Measurements from ENCODE around the gene DAD1.
"Not testable (repeated sequence)": the region's sequence is repeated elsewhere in the genome, so short reads cannot be mapped to it uniquely, and the experiment has no call there.

Gene DAD1

GRCh38 chr14:22589096-22589839 is at the start of gene DAD1:
DAD1 (minus strand) TSS chr14:22589224; CDS start chr14:22589157, 67 bp downstream.
- FAIRE-seq, result peak; percentile 76
- peak; percentile 97 for DNase-seq (ENCODE audit: low spot score)

GRCh38 chr14:22635980-22636379 is 47.0 kb upstream of the DAD1 start:
- not testable (repeated sequence) for DNase-seq (ENCODE audit: low spot score); FAIRE-seq

GRCh38 chr14:22634233-22634900 is 45.3 kb upstream of the DAD1 start:
- FAIRE-seq, result no peak
- no peak for DNase-seq (ENCODE audit: low spot score)

GRCh38 chr14:22630486-22630885 is 41.5 kb upstream of the DAD1 start:
- FAIRE-seq (no peak), DNase-seq (ENCODE audit: low spot score) (no peak)

- DNase-seq (ENCODE audit: low spot score), result no peak
- no peak for FAIRE-seq
These were observed 41.0 kb upstream of the DAD1 start for GRCh38 chr14:22630066-22630465.

GRCh38 chr14:22629361-22629760 is 40.3 kb upstream of the DAD1 start:
- FAIRE-seq (no peak), DNase-seq (ENCODE audit: low spot score) (no peak)

- FAIRE-seq (no peak), DNase-seq (ENCODE audit: low spot score) (no peak)
These were observed 38.7 kb upstream of the DAD1 start for GRCh38 chr14:22627506-22628263.

- no peak for FAIRE-seq
- no peak for DNase-seq (ENCODE audit: low spot score)
These were observed 37.6 kb upstream of the DAD1 start for GRCh38 chr14:22626590-22626989.

GRCh38 chr14:22623047-22623446 is 34.0 kb upstream of the DAD1 start:
- DNase-seq (ENCODE audit: low spot score) (no peak), FAIRE-seq (no peak)

- DNase-seq (ENCODE audit: low spot score) (no peak), FAIRE-seq (no peak)
These were observed 33.2 kb upstream of the DAD1 start for GRCh38 chr14:22622255-22622654.

GRCh38 chr14:22615765-22616164 is 26.7 kb upstream of the DAD1 start:
- FAIRE-seq; DNase-seq (ENCODE audit: low spot score): not testable (repeated sequence)

- peak; percentile 96 for DNase-seq (ENCODE audit: low spot score)
- peak; percentile 89 for FAIRE-seq
These were observed 25.3 kb upstream of the DAD1 start for GRCh38 chr14:22614240-22614799.

GRCh38 chr14:22613736-22614239 is 24.8 kb upstream of the DAD1 start:
- no peak for DNase-seq (ENCODE audit: low spot score)
- no peak for FAIRE-seq

GRCh38 chr14:22613106-22613695 is 24.2 kb upstream of the DAD1 start:
- DNase-seq (ENCODE audit: low spot score) (no peak), FAIRE-seq (no peak)

- DNase-seq (ENCODE audit: low spot score) (no peak), FAIRE-seq (no peak)
These were observed 21.9 kb upstream of the DAD1 start for GRCh38 chr14:22610931-22611330.

- DNase-seq (ENCODE audit: low spot score) (no peak), FAIRE-seq (no peak)
These were observed 18.3 kb upstream of the DAD1 start for GRCh38 chr14:22607291-22607690.

- no peak for DNase-seq (ENCODE audit: low spot score)
- FAIRE-seq, result no peak
These were observed 17.4 kb upstream of the DAD1 start for GRCh38 chr14:22606380-22606779.

- peak; percentile 58 for DNase-seq (ENCODE audit: low spot score)
These were observed 13.8 kb upstream of the DAD1 start for GRCh38 chr14:22602862-22603261.

GRCh38 chr14:22601996-22602395 is 13.0 kb upstream of the DAD1 start:
- FAIRE-seq, result no peak

More at GRCh38 chr14:22602862-22603261, 13.8 kb upstream of the DAD1 start:
- no peak for FAIRE-seq

GRCh38 chr14:22601456-22601855 is 12.4 kb upstream of the DAD1 start:
- DNase-seq (ENCODE audit: low spot score) (no peak), FAIRE-seq (no peak)

More at GRCh38 chr14:22601996-22602395, 13.0 kb upstream of the DAD1 start:
- DNase-seq (ENCODE audit: low spot score), result no peak

- FAIRE-seq (no peak), DNase-seq (ENCODE audit: low spot score) (no peak)
These were observed 11.0 kb upstream of the DAD1 start for GRCh38 chr14:22600027-22600426.

Measured in RCC 7860 (cell line).